ENCODE data around the gene CD36.

GRCh38 chr7:80611353-80611752 lies 27.1 kb upstream of the CD36 start:
- TF ChIP-seq ZNF281 (CRISPR knock-in tag; IDR thresholded peaks at IDR 0.05) (no peak), CTCF (IDR thresholded peaks at IDR 0.05) (no peak)

Measured in WTC11 (cell line).